HEK293 (cell line): ENCODE data around the gene EGFR.

Experiments
- CTCF ChIA-PET: fragments of 350-600 bp; formaldehyde crosslinking; extraction: SDS; loops from one replicate; lab custom pipeline; 2021; ENCODE audit warnings: antibody characterized with exemption; lab: Yijun Ruan, JAX
- POLR2A ChIA-PET: fragments of 300-600 bp; formaldehyde crosslinking; extraction: SDS; loops from one replicate; lab custom pipeline; 2020; ENCODE audit warnings: antibody characterized with exemption, inconsistent platforms; lab: Yijun Ruan, JAX
- H3K27ac ChIP-seq: fragments of 200-500 bp; sonication (Bioruptor generic); 2 replicates; pipeline ENCODE4 v1.5.1; 2014; ENCODE audit warnings: low read depth, low read length, control low read depth, inconsistent platforms; ENCODE audit errors: extremely low read depth
- H3K36me3 ChIP-seq, 2 experiments: fragments of 200-500 bp in 1 of 2; sonication (Bioruptor generic) in 1 of 2; 1 replicate in 1 of 2; 2 replicates in 1 of 2; pipeline ENCODE4 v1.5.1; 2014 to 2017; ENCODE audit warnings: inconsistent platforms in 2 of 2, low read length in 2 of 2; ENCODE audit not compliant: control insufficient read depth in 2 of 2, insufficient read depth in 1 of 2
- H3K4me1 ChIP-seq: fragments of 200-500 bp; sonication (Bioruptor generic); 2 replicates; pipeline ENCODE4 v1.5.1; 2014; ENCODE audit warnings: mild to moderate bottlenecking, low read length, inconsistent platforms; ENCODE audit not compliant: control insufficient read depth, insufficient read depth
- H3K4me3 ChIP-seq: 2 replicates; pipeline ENCODE4 v1.5.1; 2011; ENCODE audit warnings: low read depth, mild to moderate bottlenecking, control low read depth, low read length, moderate library complexity
- H3K9me3 ChIP-seq: fragments of 200-500 bp; sonication (Bioruptor generic); 2 replicates; pipeline ENCODE4 v1.5.1; 2014; ENCODE audit warnings: low read depth, low read length, inconsistent platforms; ENCODE audit not compliant: control insufficient read depth, insufficient read depth
- EGR2 ChIP-seq: fragments of 450-650 bp; formaldehyde crosslinking; IDR thresholded peaks from 2 replicates; pipeline ENCODE4 v1.5.1; 2016; ENCODE audit warnings: low read depth, missing biosample characterization, missing genetic modification characterization
- GLI2 ChIP-seq: fragments of 450-650 bp; formaldehyde crosslinking; IDR thresholded peaks from 2 replicates; pipeline ENCODE4; 2017; ENCODE audit warnings: missing biosample characterization, missing genetic modification characterization, low read depth, borderline replicate concordance
- HOXD13 ChIP-seq: sonication (generic); formaldehyde crosslinking; IDR thresholded peaks from 2 replicates; pipeline ENCODE4 v1.8.0; 2022; ENCODE audit warnings: missing genetic modification reagents, borderline replicate concordance
- PBX3 ChIP-seq: sonication (generic); formaldehyde crosslinking; IDR thresholded peaks from 2 replicates; pipeline ENCODE4 v1.8.1; 2022; ENCODE audit warnings: mild to moderate bottlenecking, moderate library complexity, missing genetic modification reagents
- PRDM6 ChIP-seq: fragments of 450-650 bp; formaldehyde crosslinking; IDR thresholded peaks from 2 replicates; pipeline ENCODE4 v1.5.1; 2017; ENCODE audit warnings: missing biosample characterization, missing genetic modification characterization
- REPIN1 ChIP-seq: fragments of 450-650 bp; formaldehyde crosslinking; IDR thresholded peaks from 2 replicates; pipeline ENCODE4 v1.5.1; 2017; ENCODE audit warnings: missing biosample characterization, missing genetic modification characterization, low read depth
- ZIC2 ChIP-seq: fragments of 450-650 bp; formaldehyde crosslinking; IDR thresholded peaks from 2 replicates; pipeline ENCODE4 v1.5.1; 2016; ENCODE audit warnings: missing biosample characterization, missing genetic modification characterization
- ZNF112 ChIP-seq: fragments of 450-650 bp; formaldehyde crosslinking; IDR thresholded peaks from 2 replicates; pipeline ENCODE4 v1.5.0; 2017; ENCODE audit warnings: missing biosample characterization, missing genetic modification characterization
- ZNF121 ChIP-seq: fragments of 450-650 bp; formaldehyde crosslinking; IDR thresholded peaks from 2 replicates; pipeline ENCODE4 v1.5.1; 2016; ENCODE audit warnings: missing biosample characterization, missing genetic modification characterization
- ZNF133 ChIP-seq: fragments of 450-650 bp; formaldehyde crosslinking; IDR thresholded peaks from 2 replicates; pipeline ENCODE4 v1.5.1; 2016; ENCODE audit warnings: missing biosample characterization, missing genetic modification characterization
- ZNF214 ChIP-seq: fragments of 450-650 bp; formaldehyde crosslinking; IDR thresholded peaks from 2 replicates; pipeline ENCODE4 v1.5.1; 2017; ENCODE audit warnings: missing biosample characterization, mild to moderate bottlenecking, missing genetic modification characterization, borderline replicate concordance
- ZNF585B ChIP-seq: fragments of 450-650 bp; formaldehyde crosslinking; IDR thresholded peaks from 2 replicates; pipeline ENCODE4 v1.5.1; 2016; ENCODE audit warnings: missing biosample characterization, missing genetic modification characterization
- ZNF623 ChIP-seq: fragments of 450-650 bp; formaldehyde crosslinking; IDR thresholded peaks from 2 replicates; pipeline ENCODE4 v1.5.1; 2016; ENCODE audit warnings: missing biosample characterization, missing genetic modification characterization
- ZNF624 ChIP-seq: fragments of 450-650 bp; formaldehyde crosslinking; IDR thresholded peaks from 2 replicates; pipeline ENCODE4 v1.5.1; 2017; ENCODE audit warnings: missing biosample characterization, missing genetic modification characterization
- ZNF654 ChIP-seq: fragments of 450-650 bp; formaldehyde crosslinking; IDR thresholded peaks from 2 replicates; pipeline ENCODE4 v1.5.1; 2016; ENCODE audit warnings: low read depth, missing biosample characterization, missing genetic modification characterization
- ZNF830 ChIP-seq: fragments of 450-650 bp; IDR thresholded peaks from 2 replicates; pipeline ENCODE4 v1.5.0; 2018; ENCODE audit warnings: missing biosample characterization, missing genetic modification characterization, low read depth, mild to moderate bottlenecking, moderate library complexity
- ZSCAN23 ChIP-seq: fragments of 450-650 bp; formaldehyde crosslinking; IDR thresholded peaks from 2 replicates; pipeline ENCODE4 v1.5.1; 2016; ENCODE audit warnings: missing biosample characterization, missing genetic modification characterization
- TF ChIP-seq, protein P1 (sequence below): fragments of 450-650 bp; formaldehyde crosslinking; IDR thresholded peaks from 2 replicates; pipeline ENCODE4 v1.5.1; 2016; ENCODE audit warnings: missing biosample characterization, missing genetic modification characterization
- TF ChIP-seq, protein P2 (sequence below): fragments of 450-650 bp; formaldehyde crosslinking; IDR thresholded peaks from 2 replicates; pipeline ENCODE4 v1.5.1; 2016; ENCODE audit warnings: missing biosample characterization, missing genetic modification characterization

The EGFR gene

GRCh38 chr7:55198634-55199392, 180.0 kb downstream of the EGFR start:
- ChIA-PET POLR2A (no interaction called here), CTCF (no interaction called here)
- Histone ChIP-seq H3K4me1 (no peaks in the 10 kb centered on the region), H3K9me3 (no peaks in the 10 kb centered on the region), H3K4me3 (no peak overlapping the region), H3K36me3 (peaks cover 11 to 37% of the 10 kb centered on the region in 2 experiments), H3K27ac (no peak overlapping the region)
- TF ChIP-seq ZIC2 (tag by site-specific recombination) (no peak), ZNF121 (tag by site-specific recombination) (no peak), HOXD13 (no peak), ZSCAN23 (tag by site-specific recombination) (no peak), ZNF133 (no peak), PBX3 (CRISPR knock-in tag) (no peak), ZNF214 (tag by site-specific recombination) (no peak), ZNF654 (tag by site-specific recombination) (no peak), EGR2 (tag by site-specific recombination) (no peak), REPIN1 (tag by site-specific recombination) (no peak), ZNF623 (no peak), PRDM6 (no peak), ZNF112 (tag by site-specific recombination) (no peak), ZNF585B (tag by site-specific recombination) (no peak), ZNF830 (tag by site-specific recombination) (no peak), ZNF624 (tag by site-specific recombination) (no peak), GLI2 (no peak)
- TF ChIP-seq, protein P1, sequence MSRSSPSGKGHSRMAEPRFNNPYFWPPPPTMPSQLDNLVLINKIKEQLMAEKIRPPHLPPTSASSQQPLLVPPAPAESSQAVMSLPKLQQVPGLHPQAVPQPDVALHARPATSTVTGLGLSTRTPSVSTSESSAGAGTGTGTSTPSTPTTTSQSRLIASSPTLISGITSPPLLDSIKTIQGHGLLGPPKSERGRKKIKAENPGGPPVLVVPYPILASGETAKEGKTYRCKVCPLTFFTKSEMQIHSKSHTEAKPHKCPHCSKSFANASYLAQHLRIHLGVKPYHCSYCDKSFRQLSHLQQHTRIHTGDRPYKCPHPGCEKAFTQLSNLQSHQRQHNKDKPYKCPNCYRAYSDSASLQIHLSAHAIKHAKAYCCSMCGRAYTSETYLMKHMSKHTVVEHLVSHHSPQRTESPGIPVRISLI (tag by site-specific recombination): no peak
- TF ChIP-seq, protein P2, sequence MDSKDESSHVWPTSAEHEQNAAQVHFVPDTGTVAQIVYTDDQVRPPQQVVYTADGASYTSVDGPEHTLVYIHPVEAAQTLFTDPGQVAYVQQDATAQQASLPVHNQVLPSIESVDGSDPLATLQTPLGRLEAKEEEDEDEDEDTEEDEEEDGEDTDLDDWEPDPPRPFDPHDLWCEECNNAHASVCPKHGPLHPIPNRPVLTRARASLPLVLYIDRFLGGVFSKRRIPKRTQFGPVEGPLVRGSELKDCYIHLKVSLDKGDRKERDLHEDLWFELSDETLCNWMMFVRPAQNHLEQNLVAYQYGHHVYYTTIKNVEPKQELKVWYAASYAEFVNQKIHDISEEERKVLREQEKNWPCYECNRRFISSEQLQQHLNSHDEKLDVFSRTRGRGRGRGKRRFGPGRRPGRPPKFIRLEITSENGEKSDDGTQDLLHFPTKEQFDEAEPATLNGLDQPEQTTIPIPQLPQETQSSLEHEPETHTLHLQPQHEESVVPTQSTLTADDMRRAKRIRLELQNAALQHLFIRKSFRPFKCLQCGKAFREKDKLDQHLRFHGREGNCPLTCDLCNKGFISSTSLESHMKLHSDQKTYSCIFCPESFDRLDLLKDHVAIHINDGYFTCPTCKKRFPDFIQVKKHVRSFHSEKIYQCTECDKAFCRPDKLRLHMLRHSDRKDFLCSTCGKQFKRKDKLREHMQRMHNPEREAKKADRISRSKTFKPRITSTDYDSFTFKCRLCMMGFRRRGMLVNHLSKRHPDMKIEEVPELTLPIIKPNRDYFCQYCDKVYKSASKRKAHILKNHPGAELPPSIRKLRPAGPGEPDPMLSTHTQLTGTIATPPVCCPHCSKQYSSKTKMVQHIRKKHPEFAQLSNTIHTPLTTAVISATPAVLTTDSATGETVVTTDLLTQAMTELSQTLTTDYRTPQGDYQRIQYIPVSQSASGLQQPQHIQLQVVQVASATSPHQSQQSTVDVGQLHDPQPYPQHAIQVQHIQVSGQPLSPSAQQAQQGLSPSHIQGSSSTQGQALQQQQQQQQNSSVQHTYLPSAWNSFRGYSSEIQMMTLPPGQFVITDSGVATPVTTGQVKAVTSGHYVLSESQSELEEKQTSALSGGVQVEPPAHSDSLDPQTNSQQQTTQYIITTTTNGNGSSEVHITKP (tag by site-specific recombination): no peak
